Prostate gland (tissue), 2 donors: ENCODE data around the gene ZFAND2B. TPM values are rescaled to one million over a fixed set of nuclear protein-coding genes. Genes with fewer than 3 reads are reported as not detected.

Source experiments
- DNase-seq: peaks from one replicate; pipeline ENCODE4 v3.0.0-alpha.2; 2019; ENCODE audit warnings: low spot score
- H3K27ac ChIP-seq, 2 donors: fragments of 200-600 bp; sonication (generic); 2 replicates each; pipeline ENCODE4 v1.5.1; 2017 to 2019
- H3K27me3 ChIP-seq: fragments of 200-600 bp; sonication (generic); replicated peaks from 2 replicates; pipeline ENCODE4 v1.5.1; 2019; ENCODE audit not compliant: insufficient read depth
- H3K36me3 ChIP-seq, 2 donors: fragments of 200-600 bp; sonication (generic); 1 replicate in 1 of 2; 2 replicates in 1 of 2; pipeline versions ENCODE4 v1.5.1 to v1.8.1; 2017 to 2019
- H3K4me1 ChIP-seq: fragments of 200-600 bp; sonication (generic); replicated peaks from 2 replicates; pipeline ENCODE4 v1.5.1; 2019
- H3K4me3 ChIP-seq, 2 donors: fragments of 200-600 bp; sonication (generic); 2 replicates each; pipeline ENCODE4 v1.5.1; 2017 to 2019
- H3K9me3 ChIP-seq: fragments of 200-600 bp; sonication (generic); 2 replicates; pipeline ENCODE4 v1.5.1; 2017
- POLR2A ChIP-seq: fragments of 450-650 bp; IDR thresholded peaks from one replicate; pipeline ENCODE4 v1.6.1; 2016; ENCODE audit warnings: antibody characterized with exemption, mild to moderate bottlenecking
- POLR2AphosphoS5 ChIP-seq: sonication (generic); formaldehyde crosslinking; IDR thresholded peaks from one replicate; pipeline ENCODE4 v1.6.1; 2017; ENCODE audit warnings: antibody characterized with exemption
- WGBS: methylation state at CpG from one replicate; pipeline ENCODE4 v1.1.5; 2018; 5-methylcytosine and 5-hydroxymethylcytosine counted together
- intact Hi-C: fragments of 100-400 bp; cut with DNase I; formaldehyde crosslinking; loops from one replicate; pipeline ENCODE4 v1.14.2; 2022
- total RNA-seq, 2 donors: library from RNA; depleted of rRNA; stranded (reverse); fragments of >200 nt; gene quantifications; one replicate each; pipeline ENCODE4 v1.1.0, GENCODE V29; 2016
- TF ChIP-seq, protein P1 (sequence below), 4 experiments: fragments of 200-600 bp in 2 of 4; fragments of 450-650 bp in 2 of 4; sonication (generic) in 2 of 4; IDR thresholded peaks; 1 replicate in 3 of 4; 2 replicates in 1 of 4; pipeline ENCODE4 v1.5.1; 2016 to 2019; ENCODE audit warnings: antibody characterized with exemption in 4 of 4, mild to moderate bottlenecking in 2 of 4, moderate library complexity in 2 of 4

Gene ZFAND2B
- total RNA-seq, 2 donors from 2014 or later: 49.0 to 57.2 TPM

DNA sequence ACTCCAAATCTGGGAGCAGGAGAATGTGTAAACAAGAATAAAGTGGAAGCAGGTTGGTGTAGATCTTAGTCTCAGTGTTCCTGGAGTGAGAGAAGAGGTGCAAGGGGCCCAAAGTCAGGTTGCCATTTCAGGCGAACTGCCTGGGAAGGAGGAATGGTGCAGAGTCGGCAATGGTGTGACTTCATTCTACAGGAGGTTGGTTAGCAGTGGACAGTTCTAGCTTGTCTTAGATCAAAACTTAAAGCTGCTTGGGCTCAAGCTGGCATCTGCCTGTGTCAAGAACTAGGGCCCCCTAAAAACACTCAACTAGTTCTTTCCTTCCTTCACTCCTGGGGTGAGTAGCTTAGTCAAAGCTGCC lies 42.2 kb downstream of the ZFAND2B start:
- no peak overlapping the region for H3K4me3 ChIP-seq
- H3K9me3 ChIP-seq: no peaks in the 10 kb centered on the region
- 40% methylated on average over 2 of the region's 2 CpGs for WGBS
- DNase-seq: no peak
- H3K27ac ChIP-seq: peak overlapping the region; percentile 86 to 94
- no peaks in the 10 kb centered on the region for H3K36me3 ChIP-seq
- intact Hi-C loops: no loop called here
- H3K27me3 ChIP-seq: no peaks in the 10 kb centered on the region
- peaks cover 29% of the 10 kb centered on the region for H3K4me1 ChIP-seq
- TF ChIP-seq POLR2AphosphoS5: no peak
- TF ChIP-seq POLR2A: no peak
- TF ChIP-seq, protein P1, sequence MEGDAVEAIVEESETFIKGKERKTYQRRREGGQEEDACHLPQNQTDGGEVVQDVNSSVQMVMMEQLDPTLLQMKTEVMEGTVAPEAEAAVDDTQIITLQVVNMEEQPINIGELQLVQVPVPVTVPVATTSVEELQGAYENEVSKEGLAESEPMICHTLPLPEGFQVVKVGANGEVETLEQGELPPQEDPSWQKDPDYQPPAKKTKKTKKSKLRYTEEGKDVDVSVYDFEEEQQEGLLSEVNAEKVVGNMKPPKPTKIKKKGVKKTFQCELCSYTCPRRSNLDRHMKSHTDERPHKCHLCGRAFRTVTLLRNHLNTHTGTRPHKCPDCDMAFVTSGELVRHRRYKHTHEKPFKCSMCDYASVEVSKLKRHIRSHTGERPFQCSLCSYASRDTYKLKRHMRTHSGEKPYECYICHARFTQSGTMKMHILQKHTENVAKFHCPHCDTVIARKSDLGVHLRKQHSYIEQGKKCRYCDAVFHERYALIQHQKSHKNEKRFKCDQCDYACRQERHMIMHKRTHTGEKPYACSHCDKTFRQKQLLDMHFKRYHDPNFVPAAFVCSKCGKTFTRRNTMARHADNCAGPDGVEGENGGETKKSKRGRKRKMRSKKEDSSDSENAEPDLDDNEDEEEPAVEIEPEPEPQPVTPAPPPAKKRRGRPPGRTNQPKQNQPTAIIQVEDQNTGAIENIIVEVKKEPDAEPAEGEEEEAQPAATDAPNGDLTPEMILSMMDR (IDR thresholded peaks at IDR 0.05): no peak

DNA sequence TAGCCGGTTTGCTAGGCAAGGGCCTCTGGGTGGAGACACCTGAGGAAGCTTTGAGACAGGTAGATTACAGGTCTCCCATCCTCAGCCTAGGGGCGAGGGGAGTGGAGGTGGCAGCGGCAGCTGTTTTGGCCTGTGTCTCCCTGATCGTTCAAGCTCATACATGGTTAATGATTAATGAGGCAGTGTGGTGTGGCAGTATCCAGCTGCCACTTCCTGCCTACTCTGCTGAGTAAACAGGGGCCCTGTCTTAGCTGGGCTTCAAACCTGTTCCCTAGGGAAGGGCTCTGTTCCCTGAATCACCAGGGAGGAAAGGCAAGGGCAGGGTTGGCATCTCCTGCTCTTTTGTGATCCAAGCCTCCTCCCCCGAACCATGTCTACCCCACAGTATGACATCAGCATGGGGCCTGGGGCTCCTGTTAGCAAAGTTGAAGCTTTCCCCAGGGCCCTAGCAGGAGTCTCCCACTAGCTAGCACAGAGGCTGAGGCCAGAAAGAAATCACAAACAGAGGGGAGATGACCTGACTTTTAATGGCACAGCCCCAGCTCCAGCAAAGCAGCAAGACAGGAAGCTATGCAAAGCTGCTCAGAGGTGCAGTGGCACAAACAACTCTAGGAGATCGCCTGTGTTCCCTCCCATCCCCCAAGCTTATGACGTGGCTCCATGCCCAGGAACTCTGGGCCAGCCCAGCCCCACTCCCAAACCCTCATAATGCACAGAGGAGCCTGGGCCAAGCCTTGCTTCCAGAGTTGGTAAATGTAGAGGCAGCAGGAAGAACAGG lies 42.8 kb downstream of the ZFAND2B start:
- Histone ChIP-seq H3K9me3 (no peaks in the 10 kb centered on the region), H3K27me3 (no peaks in the 10 kb centered on the region), H3K36me3 (no peaks in the 10 kb centered on the region), H3K27ac (peak overlapping the region; percentile 86 to 94), H3K4me1 (peaks cover 29% of the 10 kb centered on the region), H3K4me3 (no peak overlapping the region)
- intact Hi-C loops: no loop called here
- peak; percentile 95 for DNase-seq
- peak; percentile 94 for TF ChIP-seq POLR2AphosphoS5
- TF ChIP-seq, protein P1 (IDR thresholded peaks at IDR 0.05): no peak
- peak; percentile 58 for TF ChIP-seq POLR2A
- WGBS: 13% methylated on average over 7 of the region's 7 CpGs

DNA sequence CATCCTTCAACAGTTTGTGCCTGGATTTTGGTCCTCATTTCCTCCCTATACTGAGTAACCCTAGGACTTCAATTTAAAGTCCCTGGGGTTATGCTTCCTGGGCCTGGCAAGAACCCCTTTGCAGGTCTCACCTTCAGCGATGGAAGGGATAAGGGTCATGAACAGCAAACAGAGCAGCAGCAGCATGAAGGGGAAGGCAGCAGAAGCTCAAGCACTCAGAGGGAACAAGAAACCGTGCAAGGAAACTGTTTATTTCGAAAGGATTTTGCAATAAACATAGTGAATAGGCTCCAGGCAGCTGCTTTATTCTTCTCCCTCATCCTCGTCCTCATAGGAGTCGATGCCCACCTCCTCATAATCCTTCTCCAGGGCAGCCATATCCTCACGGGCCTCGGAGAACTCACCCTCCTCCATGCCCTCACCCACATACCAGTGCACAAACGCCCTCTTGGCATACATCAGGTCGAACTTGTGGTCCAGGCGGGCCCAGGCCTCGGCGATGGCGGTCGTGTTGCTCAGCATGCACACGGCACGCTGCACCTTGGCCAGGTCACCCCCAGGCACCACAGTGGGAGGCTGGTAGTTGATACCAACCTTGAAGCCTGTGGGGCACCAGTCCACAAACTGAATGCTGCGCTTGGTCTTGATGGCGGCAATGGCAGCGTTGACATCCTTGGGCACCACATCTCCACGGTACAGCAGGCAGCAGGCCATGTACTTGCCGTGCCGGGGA lies 43.6 kb downstream of the ZFAND2B start:
- peak overlapping the region; percentile 86 to 94 for H3K27ac ChIP-seq
- peaks cover 29% of the 10 kb centered on the region for H3K4me1 ChIP-seq
- no peaks in the 10 kb centered on the region for H3K36me3 ChIP-seq
- WGBS: 60% methylated on average over 22 of the region's 22 CpGs
- H3K4me3 ChIP-seq: no peak overlapping the region
- TF ChIP-seq, protein P1 (IDR thresholded peaks at IDR 0.05): no peak
- TF ChIP-seq POLR2AphosphoS5 (no peak), POLR2A (no peak)
- H3K27me3 ChIP-seq: no peaks in the 10 kb centered on the region
- no peaks in the 10 kb centered on the region for H3K9me3 ChIP-seq
- DNase-seq: no peak
- intact Hi-C loops: no loop called here

DNA sequence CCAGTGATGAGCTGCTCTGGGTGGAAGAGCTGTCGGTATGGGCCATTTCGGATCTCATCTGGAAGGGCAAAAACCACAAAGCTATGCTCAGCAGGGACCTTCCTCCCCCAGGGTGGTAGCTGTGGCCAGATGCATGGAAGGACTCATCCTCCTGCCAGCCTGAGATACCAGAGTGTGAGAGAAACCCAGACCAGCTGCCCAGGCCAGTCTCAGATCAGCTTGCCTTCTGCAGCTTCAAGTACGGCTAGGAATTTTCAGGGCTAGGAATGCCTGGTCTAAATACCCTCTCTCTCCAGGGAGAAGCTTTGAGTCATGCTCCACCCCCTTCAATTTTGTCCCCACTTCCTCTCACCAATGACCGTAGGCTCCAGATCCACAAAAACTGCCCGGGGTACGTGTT lies 45.1 kb downstream of the ZFAND2B start:
- intact Hi-C loops: no loop called here
- peaks cover 29% of the 10 kb centered on the region for H3K4me1 ChIP-seq
- WGBS: 82% methylated on average over 6 of the region's 6 CpGs
- no peak overlapping the region for H3K4me3 ChIP-seq
- peak overlapping the region; percentile 86 to 94 for H3K27ac ChIP-seq
- TF ChIP-seq, protein P1 (IDR thresholded peaks at IDR 0.05): no peak
- TF ChIP-seq POLR2A (no peak), POLR2AphosphoS5 (no peak)
- H3K36me3 ChIP-seq: no peaks in the 10 kb centered on the region
- no peak for DNase-seq
- H3K9me3 ChIP-seq: no peaks in the 10 kb centered on the region
- no peaks in the 10 kb centered on the region for H3K27me3 ChIP-seq
